Ovary (tissue), 9 donors: ENCODE measurements around the gene SCAPER. TPM values are rescaled to one million over a fixed set of nuclear protein-coding genes. Genes with fewer than 3 reads are reported as not detected.

Experiments used
- DNase-seq, 5 donors: peaks; one replicate each; pipeline ENCODE4 v3.0.0-alpha.2; 2019 to 2020
- H3K27ac ChIP-seq, 2 donors: fragments of 200-600 bp; one replicate each; pipeline versions ENCODE4 v1.5.1 to v1.8.0; 2019 to 2022
- H3K27me3 ChIP-seq: fragments of 200-600 bp; one replicate; pipeline ENCODE4 v1.8.0; 2022
- H3K36me3 ChIP-seq: fragments of 200-600 bp; sonication (generic); one replicate; pipeline ENCODE4 v1.5.1; 2019
- H3K4me1 ChIP-seq: one replicate; pipeline ENCODE4 v1.8.1; 2013; ENCODE audit warnings: mild to moderate bottlenecking, moderate library complexity; ENCODE audit not compliant: insufficient read depth
- H3K4me3 ChIP-seq: fragments of 200-600 bp; sonication (generic); one replicate; pipeline ENCODE4 v1.5.1; 2017
- H3K9me3 ChIP-seq, 2 donors: fragments of 200-600 bp in 1 of 2; sonication (generic) in 1 of 2; one replicate each; pipeline versions ENCODE4 v1.5.1 to v1.8.1; 2013 to 2019; ENCODE audit warnings: mild to moderate bottlenecking in 1 of 2, moderate library complexity in 1 of 2
- EP300 ChIP-seq: sonication (generic); formaldehyde crosslinking; IDR thresholded peaks from one replicate; pipeline ENCODE4 v1.6.1; 2017; ENCODE audit warnings: antibody characterized with exemption
- POLR2A ChIP-seq: fragments of 450-650 bp; IDR thresholded peaks from one replicate; pipeline ENCODE4 v1.6.1; 2017; ENCODE audit warnings: antibody characterized with exemption, mild to moderate bottlenecking, moderate library complexity
- WGBS, 3 donors: extraction: QIAGEN DNeasy Blood & Tissue Kit in 1 of 3; methylation state at CpG; one replicate each; pipeline versions ENCODE4 v1.1.5 to v1.1.7; 2013 to 2017; 5-methylcytosine and 5-hydroxymethylcytosine counted together
- intact Hi-C, 4 donors: fragments of 100-400 bp; cut with DNase I; formaldehyde crosslinking; loops; one replicate each; pipeline versions ENCODE4 v1.11.0 to v1.15.1; 2022 to 2023
- polyA plus RNA-seq, 2 donors: library from polyadenylated mRNA; stranded (reverse); fragments of 200-250 nt in 1 of 2; fragments of 350-450 nt in 1 of 2; fragmentation: Illumina TruSeq in 1 of 2; extraction: RNeasy Lipid Tissue Mini Kit (QIAGEN cat#74804) in 1 of 2; gene quantifications; one replicate each; pipeline ENCODE4 v1.2.3, GENCODE V29; 2013 to 2014
- total RNA-seq, 7 donors: library from RNA; depleted of rRNA in 2 of 7; stranded (reverse); fragments of >200 nt in 2 of 7; fragmentation: NEBNext Ultra II Directional in 3 of 7; extraction: Animal tissue kit (Norgen Biotek cat#: 25700) in 3 of 7; gene quantifications; one replicate each; pipeline versions ENCODE4 v1.1.0 to v1.2.4, GENCODE V29; 2016 to 2023
- TF ChIP-seq, protein P1 (sequence below), 3 donors: fragments of 450-650 bp in 2 of 3; fragments of 200-600 bp in 1 of 3; IDR thresholded peaks; one replicate each; pipeline versions ENCODE4 v1.5.1 to v1.8.0; 2016 to 2022; ENCODE audit warnings: antibody characterized with exemption in 3 of 3, mild to moderate bottlenecking in 1 of 3
- donor health status: DM: no; HTN: no; CAD: no; lungs with moderate emphysema.
- donor health status: DM: no; HTN: no; CAD: no.
- donor health status: Bipolar disorder and iron deficiency.
- donor health status: DM: yes; HTN: yes; CAD: no.
- donor health status: DM: no; HTN: no; CAD: no.
- donor health status: DM: yes; HTN: yes; CAD: no.

The SCAPER gene
- total and polyA plus RNA-seq, 9 donors = 13.7 to 45.8 (median 27.9) TPM

DNA sequence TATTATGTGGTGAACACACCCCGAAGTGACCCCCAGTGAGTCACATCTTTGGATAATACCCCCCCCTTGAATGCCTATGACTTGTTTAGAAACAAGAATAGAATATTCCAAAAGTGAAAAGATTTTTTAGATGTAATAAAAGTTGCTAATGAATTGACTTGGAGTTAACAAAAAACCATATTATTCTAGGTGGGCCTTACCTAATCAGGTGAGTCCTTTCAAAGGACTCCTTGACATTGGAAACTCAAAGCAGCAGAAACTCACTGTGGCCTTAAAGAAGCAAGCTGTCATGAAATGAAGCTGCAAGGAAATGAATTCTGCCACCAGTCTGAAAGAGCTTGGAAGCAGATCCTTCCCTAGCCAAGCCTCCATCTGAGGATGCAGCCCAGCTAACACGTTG, 579.4 kb downstream of the SCAPER start:
- WGBS, 3 donors = 59 to 70% (median 63%) methylated on average over 2 of the region's 2 CpGs
- no peaks in the 10 kb centered on the region for H3K36me3 ChIP-seq
- no peak for DNase-seq
- no peaks in the 10 kb centered on the region for H3K9me3 ChIP-seq
- H3K27me3 ChIP-seq = no peaks in the 10 kb centered on the region
- no peaks in the 10 kb centered on the region for H3K4me1 ChIP-seq
- intact Hi-C loops = no loop called here
- TF ChIP-seq POLR2A = no peak
- TF ChIP-seq, protein P1, sequence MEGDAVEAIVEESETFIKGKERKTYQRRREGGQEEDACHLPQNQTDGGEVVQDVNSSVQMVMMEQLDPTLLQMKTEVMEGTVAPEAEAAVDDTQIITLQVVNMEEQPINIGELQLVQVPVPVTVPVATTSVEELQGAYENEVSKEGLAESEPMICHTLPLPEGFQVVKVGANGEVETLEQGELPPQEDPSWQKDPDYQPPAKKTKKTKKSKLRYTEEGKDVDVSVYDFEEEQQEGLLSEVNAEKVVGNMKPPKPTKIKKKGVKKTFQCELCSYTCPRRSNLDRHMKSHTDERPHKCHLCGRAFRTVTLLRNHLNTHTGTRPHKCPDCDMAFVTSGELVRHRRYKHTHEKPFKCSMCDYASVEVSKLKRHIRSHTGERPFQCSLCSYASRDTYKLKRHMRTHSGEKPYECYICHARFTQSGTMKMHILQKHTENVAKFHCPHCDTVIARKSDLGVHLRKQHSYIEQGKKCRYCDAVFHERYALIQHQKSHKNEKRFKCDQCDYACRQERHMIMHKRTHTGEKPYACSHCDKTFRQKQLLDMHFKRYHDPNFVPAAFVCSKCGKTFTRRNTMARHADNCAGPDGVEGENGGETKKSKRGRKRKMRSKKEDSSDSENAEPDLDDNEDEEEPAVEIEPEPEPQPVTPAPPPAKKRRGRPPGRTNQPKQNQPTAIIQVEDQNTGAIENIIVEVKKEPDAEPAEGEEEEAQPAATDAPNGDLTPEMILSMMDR (IDR thresholded peaks at IDR 0.05) = no peak
- no peak for TF ChIP-seq EP300
- no peak overlapping the region for H3K27ac ChIP-seq
- H3K4me3 ChIP-seq = no peak overlapping the region

DNA sequence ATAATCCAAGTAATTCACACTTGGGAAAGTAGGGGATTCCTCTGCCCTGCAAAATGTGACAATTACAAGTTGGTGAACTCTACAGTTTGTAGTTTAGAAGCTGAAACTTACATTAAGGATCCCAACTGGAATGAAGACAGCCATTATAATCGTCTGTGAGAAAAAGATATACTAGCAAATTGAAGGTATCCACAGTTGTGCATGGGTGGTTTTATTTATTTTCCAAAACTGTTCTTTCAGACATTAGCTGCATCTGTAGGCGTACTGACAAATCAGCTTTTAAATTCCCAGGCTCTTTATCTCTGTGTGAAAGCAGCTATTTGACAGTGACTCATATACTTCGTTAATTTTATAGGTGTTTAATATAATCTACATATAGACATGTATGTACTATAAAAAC, 581.1 kb downstream of the SCAPER start:
- Histone ChIP-seq H3K4me3 (no peak overlapping the region), H3K36me3 (no peaks in the 10 kb centered on the region), H3K27ac (no peak overlapping the region), H3K4me1 (no peaks in the 10 kb centered on the region), H3K9me3 (no peaks in the 10 kb centered on the region), H3K27me3 (no peaks in the 10 kb centered on the region)
- intact Hi-C loops = no loop called here
- DNase-seq = no peak
- 16 to 35% (median 17%) methylated on average over 3 of the region's 3 CpGs for WGBS, 3 donors
- TF ChIP-seq POLR2A = no peak
- TF ChIP-seq, protein P1 (IDR thresholded peaks at IDR 0.05) = no peak
- TF ChIP-seq EP300 = no peak

DNA sequence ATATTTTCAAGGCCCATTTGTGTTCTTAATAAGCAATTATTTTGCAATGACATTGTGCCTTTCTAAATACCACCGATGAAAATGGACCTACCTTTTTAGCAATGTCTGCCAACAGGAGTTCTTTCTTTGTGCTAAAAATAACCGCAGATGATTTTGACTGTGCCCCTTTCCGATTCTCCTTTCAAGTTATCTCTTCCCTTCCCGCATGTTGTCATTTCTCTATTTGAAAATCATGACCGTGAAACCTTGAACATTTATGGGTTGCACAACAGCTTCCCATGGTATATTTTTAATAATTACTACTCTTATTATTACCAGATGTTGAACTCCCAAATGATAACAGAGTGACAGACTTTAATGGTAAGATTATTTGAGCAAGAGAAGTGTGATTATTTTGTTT, 583.5 kb downstream of the SCAPER start:
- Histone ChIP-seq H3K4me1 (no peaks in the 10 kb centered on the region), H3K36me3 (no peaks in the 10 kb centered on the region), H3K4me3 (no peak overlapping the region), H3K27ac (no peak overlapping the region), H3K27me3 (no peaks in the 10 kb centered on the region), H3K9me3 (no peaks in the 10 kb centered on the region)
- no peak for TF ChIP-seq EP300
- TF ChIP-seq, protein P1 (IDR thresholded peaks at IDR 0.05) = no peak
- TF ChIP-seq POLR2A = no peak
- intact Hi-C loops = no loop called here
- WGBS, 3 donors = 18 to 34% (median 25%) methylated on average over 5 of the region's 5 CpGs
- no peak for DNase-seq

DNA sequence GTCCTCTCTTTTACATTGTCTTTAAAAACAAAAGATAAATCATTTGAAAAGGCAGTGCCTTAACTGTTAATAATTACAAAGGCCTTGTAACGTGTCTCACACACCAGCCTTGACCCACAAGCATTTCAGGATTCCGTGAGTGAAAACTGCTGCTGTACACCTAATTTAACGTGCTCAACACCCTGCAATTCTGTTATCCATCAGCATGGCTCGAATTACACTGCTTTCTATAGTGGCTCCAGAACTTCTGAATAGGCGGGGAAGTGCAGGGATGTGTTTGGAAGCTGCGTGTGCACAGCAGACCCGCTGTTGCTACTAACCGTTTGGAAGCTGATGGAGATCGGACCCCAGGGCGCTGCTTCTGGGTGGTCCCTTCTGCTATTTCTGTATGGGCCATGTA, 584.0 kb downstream of the SCAPER start:
- Histone ChIP-seq H3K27me3 (no peaks in the 10 kb centered on the region), H3K4me1 (no peaks in the 10 kb centered on the region), H3K9me3 (no peaks in the 10 kb centered on the region), H3K36me3 (no peaks in the 10 kb centered on the region), H3K4me3 (no peak overlapping the region), H3K27ac (no peak overlapping the region)
- TF ChIP-seq POLR2A (no peak), EP300 (no peak)
- TF ChIP-seq, protein P1 (IDR thresholded peaks at IDR 0.05) = no peak
- DNase-seq = no peak
- WGBS, 3 donors = 30 to 44% (median 33%) methylated on average over 10 of the region's 10 CpGs
- intact Hi-C loops = no loop called here

DNA sequence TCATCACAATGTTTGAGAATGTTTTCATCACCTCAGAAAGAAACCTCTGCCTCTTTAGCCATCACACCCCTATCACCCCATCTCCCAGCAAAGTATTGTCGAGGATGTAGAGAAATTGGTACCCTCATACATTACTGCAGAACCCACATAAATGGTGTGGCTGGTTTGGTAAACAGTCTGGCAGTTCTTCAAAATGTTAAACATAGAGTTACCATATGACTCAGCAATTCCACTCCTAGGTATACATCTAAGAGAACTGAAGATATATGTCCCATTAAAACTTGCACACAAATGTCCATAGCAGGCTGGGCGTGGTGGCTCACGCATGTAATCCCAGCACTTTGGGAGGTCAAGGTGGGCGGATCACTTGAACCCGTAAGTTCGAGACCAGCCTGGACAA, 585.1 kb downstream of the SCAPER start:
- DNase-seq = no peak
- H3K27me3 ChIP-seq = no peaks in the 10 kb centered on the region
- intact Hi-C loops = no loop called here
- no peak overlapping the region for H3K4me3 ChIP-seq
- H3K27ac ChIP-seq = no peak overlapping the region
- H3K9me3 ChIP-seq = no peaks in the 10 kb centered on the region
- H3K36me3 ChIP-seq = no peaks in the 10 kb centered on the region
- WGBS, 3 donors = 81 to 83% (median 83%) methylated on average over 6 of the region's 6 CpGs
- H3K4me1 ChIP-seq = no peaks in the 10 kb centered on the region
- TF ChIP-seq, protein P1 (IDR thresholded peaks at IDR 0.05) = no peak
- TF ChIP-seq EP300 = no peak
- no peak for TF ChIP-seq POLR2A
